Liver (tissue), 2 donors: ENCODE data around the gene ANO8.

ENCODE experiments used
- EGR1 ChIP-seq, 2 donors: IDR thresholded peaks; 2 replicates each; pipeline ENCODE4 v1.6.1; 2016 to 2018; ENCODE audit warnings: antibody characterized with exemption in 2 of 2, low read depth in 2 of 2
- NR2F2 ChIP-seq: IDR thresholded peaks from 2 replicates; pipeline ENCODE4 v1.6.1; 2016; ENCODE audit warnings: antibody characterized with exemption
- donor health status: healthy.

DNA sequence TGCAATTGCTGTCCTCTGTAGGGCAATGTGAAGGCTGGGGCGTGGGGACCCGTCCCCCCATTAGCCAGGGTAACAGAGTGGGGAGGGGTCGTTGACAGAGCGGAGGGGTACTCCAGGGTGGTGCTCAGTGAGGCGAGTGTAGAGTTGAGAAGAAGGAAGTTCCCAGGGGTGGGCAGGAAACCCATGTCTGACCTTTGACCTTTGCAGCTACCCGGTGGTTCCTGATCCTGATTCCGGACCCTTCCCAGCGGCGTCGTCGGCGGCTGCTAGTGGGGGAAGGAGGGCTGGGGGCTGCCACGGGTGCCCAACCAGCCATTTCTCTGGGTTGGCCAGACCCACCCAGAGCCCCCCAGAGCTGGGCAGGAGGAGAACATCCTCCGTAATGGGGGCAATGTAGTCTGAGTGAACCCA is 44.6 kb upstream of the ANO8 start:
- TF ChIP-seq EGR1 (IDR thresholded peaks at IDR 0.05; ENCODE audit: low read depth in 2 of 2) = no peak
- peak; percentile 68 for TF ChIP-seq NR2F2
